ENCODE measurements around the gene CDPF1. TPM values are rescaled to one million over a fixed set of nuclear protein-coding genes. Genes with fewer than 3 reads are reported as not detected.

The CDPF1 gene
- total and polyA plus RNA-seq, 2 donors (not counting 1 experiment from before 2014, with no cell fraction given): 9.8 to 15.4 TPM

DNA sequence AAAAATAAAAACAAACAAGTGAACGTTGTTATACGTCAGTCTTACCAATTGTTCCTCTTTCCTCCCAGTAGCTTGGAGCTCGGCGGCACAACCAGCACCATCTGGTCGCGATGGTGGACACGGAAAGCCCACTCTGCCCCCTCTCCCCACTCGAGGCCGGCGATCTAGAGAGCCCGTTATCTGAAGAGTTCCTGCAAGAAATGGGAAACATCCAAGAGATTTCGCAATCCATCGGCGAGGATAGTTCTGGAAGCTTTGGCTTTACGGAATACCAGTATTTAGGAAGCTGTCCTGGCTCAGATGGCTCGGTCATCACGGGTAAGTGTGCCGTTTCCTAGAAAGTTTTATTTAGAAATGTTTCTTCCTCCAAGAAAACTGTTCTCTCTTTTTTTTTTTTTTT, 51.8 kb downstream of the CDPF1 start:
- Mint-ChIP-seq H3K9me3 (ENCODE audit: insufficient read depth) (no peaks in the 10 kb centered on the region), H3K27me3 (no peaks in the 10 kb centered on the region), H3K27ac (no peak overlapping the region), H3K4me1 (no peaks in the 10 kb centered on the region), H3K4me3 (no peak overlapping the region)
- no peaks in the 10 kb centered on the region for H3K79me2 ChIP-seq (ENCODE audit: control insufficient read depth, insufficient read depth, low read length)
- no peak overlapping the region for H2AFZ ChIP-seq (ENCODE audit: insufficient read depth, low read depth, low read length, poor library complexity, severe bottlenecking)
- H3K36me3 ChIP-seq (replicated peaks in 1 of 2; ENCODE audit: control extremely low read depth in 1 of 2, control insufficient read depth in 1 of 2, extremely low read depth in 1 of 2, insufficient read depth in 2 of 2, low read length in 1 of 2): peaks cover 2 to 11% of the 10 kb centered on the region in 2 experiments
- H3K9me3 ChIP-seq (ENCODE audit: control extremely low read depth in 1 of 3, control insufficient read depth in 2 of 3, insufficient read depth in 1 of 3, low read length in 2 of 3): no peaks in the 10 kb centered on the region
- no peak for DNase-seq
- ChIA-PET CTCF (interaction anchor here (0.7 kb wide), 1 partner anchor 78 kb away, joined by 4 read pairs; no protein-coding TSS in a partner anchor), POLR2A (interaction anchor here (0.6 kb wide), 1 partner anchor 52 kb away, joined by 4 read pairs; the partner anchor contains the start of gene CDPF1)
- no peaks in the 10 kb centered on the region for H3K27me3 ChIP-seq (replicated peaks in 1 of 4; ENCODE audit: control extremely low read depth in 1 of 4, control insufficient read depth in 3 of 4, insufficient read depth in 4 of 4, low read length in 3 of 4)
- H3K4me1 ChIP-seq (ENCODE audit: control insufficient read depth in 2 of 2, insufficient read depth in 2 of 2, low read length in 2 of 2): no peaks in the 10 kb centered on the region
- intact Hi-C loops (cut with micrococcal nuclease): no loop called here
- no peak overlapping the region for H3K27ac ChIP-seq (ENCODE audit: low read length in 2 of 2)
- H3K9ac ChIP-seq (ENCODE audit: low read length): no peak overlapping the region
- H3K4me3 ChIP-seq (ENCODE audit: control extremely low read depth in 1 of 5, extremely low read depth in 1 of 5, insufficient read depth in 1 of 5, low read depth in 2 of 5, low read length in 4 of 5): no peak overlapping the region
- no peak for ATAC-seq (ENCODE audit: low read depth)
- TF ChIP-seq, protein P1, sequence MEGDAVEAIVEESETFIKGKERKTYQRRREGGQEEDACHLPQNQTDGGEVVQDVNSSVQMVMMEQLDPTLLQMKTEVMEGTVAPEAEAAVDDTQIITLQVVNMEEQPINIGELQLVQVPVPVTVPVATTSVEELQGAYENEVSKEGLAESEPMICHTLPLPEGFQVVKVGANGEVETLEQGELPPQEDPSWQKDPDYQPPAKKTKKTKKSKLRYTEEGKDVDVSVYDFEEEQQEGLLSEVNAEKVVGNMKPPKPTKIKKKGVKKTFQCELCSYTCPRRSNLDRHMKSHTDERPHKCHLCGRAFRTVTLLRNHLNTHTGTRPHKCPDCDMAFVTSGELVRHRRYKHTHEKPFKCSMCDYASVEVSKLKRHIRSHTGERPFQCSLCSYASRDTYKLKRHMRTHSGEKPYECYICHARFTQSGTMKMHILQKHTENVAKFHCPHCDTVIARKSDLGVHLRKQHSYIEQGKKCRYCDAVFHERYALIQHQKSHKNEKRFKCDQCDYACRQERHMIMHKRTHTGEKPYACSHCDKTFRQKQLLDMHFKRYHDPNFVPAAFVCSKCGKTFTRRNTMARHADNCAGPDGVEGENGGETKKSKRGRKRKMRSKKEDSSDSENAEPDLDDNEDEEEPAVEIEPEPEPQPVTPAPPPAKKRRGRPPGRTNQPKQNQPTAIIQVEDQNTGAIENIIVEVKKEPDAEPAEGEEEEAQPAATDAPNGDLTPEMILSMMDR (IDR thresholded peaks at IDR 0.05): no peak
- TF ChIP-seq EZH2 (IDR thresholded peaks at IDR 0.05; ENCODE audit: borderline replicate concordance, insufficient read depth, low read depth, low read length, poor library complexity, severe bottlenecking): no peak
- H3K4me2 ChIP-seq (replicated peaks; ENCODE audit: low read depth, low read length, poor library complexity, severe bottlenecking): no peak overlapping the region
- WGBS (ENCODE audit: insufficient coverage): over 99% methylated on average over 16 of the region's 18 CpGs
- no peaks in the 10 kb centered on the region for H4K20me1 ChIP-seq (ENCODE audit: control insufficient read depth, insufficient read depth, low read length, poor library complexity, severe bottlenecking)

DNA sequence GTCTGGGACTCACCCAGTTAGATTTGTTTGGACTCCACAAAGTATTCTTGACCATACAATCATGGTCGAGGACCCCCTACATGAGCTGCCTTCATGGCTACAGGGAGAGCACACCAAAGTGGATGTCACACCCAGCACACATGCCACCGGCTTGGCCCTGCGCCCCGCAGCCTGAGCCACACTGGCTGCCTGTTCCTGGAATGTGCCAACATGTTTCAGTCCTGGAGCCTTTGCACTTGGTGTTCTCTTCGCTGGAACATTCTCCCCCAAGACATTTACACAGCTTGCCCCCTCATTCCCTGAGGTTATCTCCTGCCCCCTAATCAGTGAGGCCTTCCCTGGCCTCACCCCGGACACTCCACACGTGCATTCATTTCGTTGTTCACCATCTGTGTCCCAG, 53.8 kb downstream of the CDPF1 start:
- no peaks in the 10 kb centered on the region for H3K4me1 Mint-ChIP-seq
- no peak overlapping the region for H3K9ac ChIP-seq (ENCODE audit: low read length)
- H3K4me3 Mint-ChIP-seq: no peak overlapping the region
- ChIA-PET POLR2A (no interaction called here), CTCF (no interaction called here)
- H4K20me1 ChIP-seq (ENCODE audit: control insufficient read depth, insufficient read depth, low read length, poor library complexity, severe bottlenecking): no peaks in the 10 kb centered on the region
- H2AFZ ChIP-seq (ENCODE audit: insufficient read depth, low read depth, low read length, poor library complexity, severe bottlenecking): no peak overlapping the region
- H3K79me2 ChIP-seq (ENCODE audit: control insufficient read depth, insufficient read depth, low read length): no peaks in the 10 kb centered on the region
- no peak overlapping the region for H3K4me3 ChIP-seq (ENCODE audit: control extremely low read depth in 1 of 5, extremely low read depth in 1 of 5, insufficient read depth in 1 of 5, low read depth in 2 of 5, low read length in 4 of 5)
- intact Hi-C loops (cut with micrococcal nuclease): no loop called here
- no peak for ATAC-seq (ENCODE audit: low read depth)
- no peaks in the 10 kb centered on the region for H3K27me3 ChIP-seq (replicated peaks in 1 of 4; ENCODE audit: control extremely low read depth in 1 of 4, control insufficient read depth in 3 of 4, insufficient read depth in 4 of 4, low read length in 3 of 4)
- no peak overlapping the region for H3K4me2 ChIP-seq (replicated peaks; ENCODE audit: low read depth, low read length, poor library complexity, severe bottlenecking)
- peaks cover 2 to 10% of the 10 kb centered on the region in 2 experiments for H3K36me3 ChIP-seq (replicated peaks in 1 of 2; ENCODE audit: control extremely low read depth in 1 of 2, control insufficient read depth in 1 of 2, extremely low read depth in 1 of 2, insufficient read depth in 2 of 2, low read length in 1 of 2)
- TF ChIP-seq, protein P1 (IDR thresholded peaks at IDR 0.05): no peak
- no peak overlapping the region for H3K27ac ChIP-seq (ENCODE audit: low read length in 2 of 2)
- no peaks in the 10 kb centered on the region for H3K9me3 Mint-ChIP-seq (ENCODE audit: insufficient read depth)
- WGBS (ENCODE audit: insufficient coverage): 96% methylated on average over 8 of the region's 8 CpGs
- no peak overlapping the region for H3K27ac Mint-ChIP-seq
- DNase-seq: no peak
- H3K27me3 Mint-ChIP-seq: no peaks in the 10 kb centered on the region
- no peaks in the 10 kb centered on the region for H3K9me3 ChIP-seq (ENCODE audit: control extremely low read depth in 1 of 3, control insufficient read depth in 2 of 3, insufficient read depth in 1 of 3, low read length in 2 of 3)
- H3K4me1 ChIP-seq (ENCODE audit: control insufficient read depth in 2 of 2, insufficient read depth in 2 of 2, low read length in 2 of 2): no peaks in the 10 kb centered on the region
